Spinal cord (tissue), 10 donors: Measurements from ENCODE around the gene CAND1. TPM values are rescaled to one million over a fixed set of nuclear protein-coding genes. Genes with fewer than 3 reads are reported as not detected.

Source experiments
- DNase-seq, 6 donors: peaks; one replicate each; pipeline versions ENCODE4 v3.0.0 to v3.0.0-alpha.2; 2013 to 2015; ENCODE audit warnings: low spot score in 6 of 6, low read depth in 4 of 6
- H3K27ac ChIP-seq: one replicate; pipeline ENCODE4 v1.5.1; 2013; ENCODE audit warnings: low read depth, low read length, control low read depth
- H3K27me3 ChIP-seq: one replicate; pipeline ENCODE4 v1.6.1; 2013; ENCODE audit warnings: low read length; ENCODE audit not compliant: control insufficient read depth, insufficient read depth
- H3K36me3 ChIP-seq: one replicate; pipeline ENCODE4 v1.6.1; 2013; ENCODE audit warnings: low read length; ENCODE audit not compliant: control insufficient read depth, insufficient read depth
- H3K4me1 ChIP-seq: one replicate; pipeline ENCODE4 v1.6.1; 2013; ENCODE audit warnings: low read length; ENCODE audit not compliant: control insufficient read depth, insufficient read depth
- H3K4me3 ChIP-seq: one replicate; pipeline ENCODE4 v1.5.1; 2013; ENCODE audit warnings: low read depth, low read length, control low read depth
- H3K9me3 ChIP-seq: one replicate; pipeline ENCODE4 v1.6.1; 2013; ENCODE audit warnings: low read length; ENCODE audit not compliant: control insufficient read depth, insufficient read depth
- WGBS: methylation state at CpG from one replicate; pipeline ENCODE4 v1.1.5; 2013; ENCODE audit warnings: missing lambda C conversion rate; ENCODE audit not compliant: insufficient coverage; 5-methylcytosine and 5-hydroxymethylcytosine counted together
- long read RNA-seq, 4 donors: transcript quantifications; one replicate each; lab custom pipeline, GENCODE V29; 2026
- polyA plus RNA-seq, 2 donors: library from polyadenylated mRNA; unstranded; fragments of 120-200 nt; gene quantifications; one replicate each; pipeline ENCODE4 v1.2.1, GENCODE V29; 2013; ENCODE audit not compliant: insufficient read length in 2 of 2
- total RNA-seq, 2 donors: library from RNA; depleted of rRNA in 1 of 2; stranded (reverse); fragments of 120-200 nt in 1 of 2; fragments of >200 nt in 1 of 2; gene quantifications; one replicate each; pipeline versions ENCODE4 v1.2.3 to v1.2.4, GENCODE V29; 2013 to 2014
- donor health status: healthy.

Gene CAND1
- total RNA-seq: 100 to 1,000 TPM; 147 to 249 TPM
- 100 to 1,000 TPM; 115 to 164 TPM for polyA plus RNA-seq
- long read RNA-seq, donor 1, full-length matches to known transcripts: 14 of 49 reads
- long read RNA-seq, donor 1, partial matches to known transcripts: 35 of 49 reads
- long read RNA-seq, donor 1, other reads (novel, unspliced or antisense): 0 of 49 reads
- long read RNA-seq, donor 2, full-length matches to known transcripts: 7 of 19 reads
- long read RNA-seq, donor 2, partial matches to known transcripts: 12 of 19 reads
- long read RNA-seq, donor 2, other reads (novel, unspliced or antisense): 0 of 19 reads
- long read RNA-seq, donor 3, full-length matches to known transcripts: 6 of 12 reads
- long read RNA-seq, donor 3, partial matches to known transcripts: 6 of 12 reads
- long read RNA-seq, donor 3, other reads (novel, unspliced or antisense): 0 of 12 reads
- long read RNA-seq, donor 4, full-length matches to known transcripts: 11 of 37 reads
- long read RNA-seq, donor 4, partial matches to known transcripts: 26 of 37 reads
- long read RNA-seq, donor 4, other reads (novel, unspliced or antisense): 0 of 37 reads

DNA sequence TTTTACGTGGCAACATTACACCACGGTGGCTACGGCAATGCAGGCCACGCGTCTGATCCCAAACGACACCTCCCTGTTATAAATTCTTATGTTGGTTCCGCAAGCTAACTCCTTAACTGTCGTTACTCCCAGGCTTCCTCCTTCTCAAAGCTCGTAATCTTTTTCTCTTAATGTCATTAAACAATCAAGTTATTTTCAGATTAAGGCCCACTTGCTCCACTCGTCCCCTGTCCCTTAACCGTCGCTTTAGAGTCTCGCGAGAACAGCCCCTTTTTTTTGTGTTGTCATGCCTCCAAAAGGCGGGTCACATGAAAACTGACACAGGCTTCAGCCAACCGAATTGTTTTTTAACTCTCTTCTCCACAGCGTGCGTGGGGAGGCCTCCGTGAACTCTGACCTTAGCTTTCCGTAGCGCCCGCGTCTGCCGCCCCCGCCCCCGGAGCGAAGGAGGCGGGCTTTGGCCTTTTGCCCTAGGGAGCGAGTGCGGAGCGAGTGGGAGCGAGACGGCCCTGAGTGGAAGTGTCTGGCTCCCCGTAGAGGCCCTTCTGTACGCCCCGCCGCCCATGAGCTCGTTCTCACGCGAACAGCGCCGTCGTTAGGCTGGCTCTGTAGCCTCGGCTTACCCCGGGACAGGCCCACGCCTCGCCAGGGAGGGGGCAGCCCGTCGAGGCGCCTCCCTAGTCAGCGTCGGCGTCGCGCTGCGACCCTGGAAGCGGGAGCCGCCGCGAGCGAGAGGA, at the start of gene CAND1:
Gene CAND1, plus strand, starts transcription at position 463 of the 737 bp plus-strand sequence. CDS start 360 bp downstream, outside the sequence.
- Histone ChIP-seq H3K27ac (peak within 1 kb of the TSS; percentile 99), H3K9me3 (no peaks in the 10 kb centered on the region), H3K27me3 (no peaks in the 10 kb centered on the region), H3K36me3 (no peaks in the 10 kb centered on the region), H3K4me3 (peak within 1 kb of the TSS; percentile 86), H3K4me1 (peaks cover 6% of the 10 kb centered on the region)
- 0% methylated on average over 61 of the region's 61 CpGs for WGBS
- DNase-seq: peak; percentile 99 to 100 (median 100)

DNA sequence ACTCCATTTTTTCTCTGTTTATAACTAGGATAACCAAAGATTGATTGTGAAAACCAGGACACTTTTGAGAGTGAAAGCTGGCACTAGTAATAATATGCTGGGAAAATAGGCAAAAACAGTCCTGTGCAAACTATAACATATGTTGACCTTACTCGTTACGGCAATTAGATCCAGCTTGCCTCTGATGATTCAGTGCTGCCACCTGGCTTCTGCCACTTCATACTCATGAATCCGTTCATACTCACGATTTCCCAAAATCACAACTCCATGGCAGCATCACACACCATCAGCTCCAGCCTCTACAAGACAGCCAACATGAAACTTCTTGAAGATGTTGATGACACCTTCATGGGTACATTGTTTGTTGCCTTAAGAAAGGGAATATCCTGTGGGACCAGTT, 49.1 kb upstream of the CAND1 start:
- Histone ChIP-seq H3K9me3 (no peaks in the 10 kb centered on the region), H3K36me3 (no peaks in the 10 kb centered on the region), H3K27me3 (no peaks in the 10 kb centered on the region), H3K4me1 (no peaks in the 10 kb centered on the region), H3K27ac (no peak overlapping the region), H3K4me3 (no peak overlapping the region)
- no peak for DNase-seq
- 87% methylated on average over 3 of the region's 4 CpGs for WGBS

DNA sequence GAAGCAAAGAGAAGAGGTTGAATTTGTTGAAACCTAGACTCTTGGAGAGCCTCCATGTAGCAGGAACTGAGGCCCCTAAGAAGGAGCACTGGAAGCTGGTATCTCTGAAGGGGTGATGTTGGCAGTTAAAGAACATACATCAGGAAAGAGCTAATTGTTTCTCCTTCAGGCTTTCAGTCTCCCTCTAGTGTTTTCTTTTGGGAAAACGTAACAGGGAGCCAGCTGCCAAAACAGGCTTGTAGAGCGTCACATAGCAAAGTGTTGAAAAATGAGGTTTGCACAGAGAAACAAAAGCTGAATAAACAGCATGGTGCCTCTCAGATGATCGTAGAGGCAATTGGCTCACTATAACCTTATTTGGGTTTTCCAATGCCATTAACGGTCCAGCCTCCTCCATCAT, 46.9 kb upstream of the CAND1 start:
- Histone ChIP-seq H3K4me3 (no peak overlapping the region), H3K36me3 (no peaks in the 10 kb centered on the region), H3K4me1 (no peaks in the 10 kb centered on the region), H3K9me3 (no peaks in the 10 kb centered on the region), H3K27ac (no peak overlapping the region), H3K27me3 (no peaks in the 10 kb centered on the region)
- DNase-seq: peak in 2 of 6 donors; percentile 43 to 53
- WGBS: 21% methylated on average over 4 of the region's 4 CpGs

DNA sequence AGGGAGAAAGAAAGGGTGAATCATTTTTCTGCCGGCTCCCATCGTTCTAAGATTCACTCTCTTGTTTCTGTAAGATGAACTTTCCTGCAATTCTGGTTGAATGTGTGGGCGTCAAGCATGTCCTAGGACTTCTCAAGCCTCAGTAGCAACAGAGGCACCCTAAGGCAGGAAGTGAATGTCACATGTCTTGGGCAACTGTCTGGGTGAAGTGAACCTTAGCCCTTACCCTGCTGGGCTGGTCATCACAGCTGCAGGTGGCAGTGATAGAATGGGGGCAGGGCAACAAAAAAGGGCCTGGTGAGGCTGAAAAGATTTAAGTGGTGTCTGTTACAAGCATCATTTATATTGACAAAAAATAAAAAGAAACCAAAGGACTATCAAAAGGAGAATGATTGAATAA, 45.9 kb upstream of the CAND1 start:
- no peak overlapping the region for H3K4me3 ChIP-seq
- WGBS: 85% methylated on average over 3 of the region's 3 CpGs
- no peaks in the 10 kb centered on the region for H3K36me3 ChIP-seq
- H3K9me3 ChIP-seq: no peaks in the 10 kb centered on the region
- H3K27me3 ChIP-seq: no peaks in the 10 kb centered on the region
- no peaks in the 10 kb centered on the region for H3K4me1 ChIP-seq
- H3K27ac ChIP-seq: no peak overlapping the region
- no peak for DNase-seq

DNA sequence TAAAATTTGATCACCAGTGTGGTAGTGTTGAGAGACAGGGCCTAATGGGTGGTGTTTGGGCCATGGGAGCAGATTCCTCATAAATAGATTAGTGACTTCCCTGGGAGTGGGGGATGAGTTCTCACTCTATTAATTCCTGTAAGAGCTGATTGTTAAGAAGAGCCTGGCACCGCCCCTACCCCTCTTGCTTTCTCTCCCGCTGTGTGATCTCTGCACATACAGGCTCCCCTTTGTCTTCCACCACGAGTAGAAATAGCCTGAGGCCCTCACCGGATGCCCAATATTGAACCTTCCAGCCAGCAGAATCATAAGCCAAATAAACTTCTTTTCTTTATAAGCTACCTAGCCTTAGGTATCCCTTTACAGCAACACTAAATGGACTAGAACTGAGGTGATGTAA, 31.9 kb upstream of the CAND1 start:
- 45% methylated on average over 2 of the region's 4 CpGs for WGBS
- no peaks in the 10 kb centered on the region for H3K27me3 ChIP-seq
- no peak for DNase-seq

DNA sequence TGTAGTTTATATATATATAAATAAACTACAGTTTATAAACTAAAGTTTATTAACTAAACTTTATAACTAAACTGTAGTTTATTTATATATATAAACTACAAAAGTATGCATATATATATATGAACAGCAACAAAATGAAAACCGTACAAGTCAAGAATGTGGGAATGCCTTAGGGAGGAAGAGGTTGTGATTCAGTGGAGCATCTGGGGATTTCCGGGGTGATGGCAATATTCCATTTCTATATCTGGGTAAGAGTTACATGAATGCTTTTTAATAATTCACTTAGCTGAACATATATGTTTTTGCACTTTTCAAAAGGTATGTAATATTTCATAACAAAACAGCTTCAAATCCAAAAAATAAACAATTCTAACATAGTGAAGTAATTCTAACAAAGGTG, 30.1 kb upstream of the CAND1 start:
- no peak overlapping the region for H3K4me3 ChIP-seq
- H3K27ac ChIP-seq: no peak overlapping the region
- H3K9me3 ChIP-seq: no peaks in the 10 kb centered on the region
- H3K4me1 ChIP-seq: no peaks in the 10 kb centered on the region
- no peaks in the 10 kb centered on the region for H3K27me3 ChIP-seq
- no CpG with 5 or more reads among the region's 2 CpGs for WGBS
- DNase-seq: no peak
- no peaks in the 10 kb centered on the region for H3K36me3 ChIP-seq

More for the DNA sequence above, 31.9 kb upstream of the CAND1 start:
- no peak overlapping the region for H3K27ac ChIP-seq
- no peaks in the 10 kb centered on the region for H3K9me3 ChIP-seq
- no peaks in the 10 kb centered on the region for H3K36me3 ChIP-seq
- no peaks in the 10 kb centered on the region for H3K4me1 ChIP-seq
- no peak overlapping the region for H3K4me3 ChIP-seq

DNA sequence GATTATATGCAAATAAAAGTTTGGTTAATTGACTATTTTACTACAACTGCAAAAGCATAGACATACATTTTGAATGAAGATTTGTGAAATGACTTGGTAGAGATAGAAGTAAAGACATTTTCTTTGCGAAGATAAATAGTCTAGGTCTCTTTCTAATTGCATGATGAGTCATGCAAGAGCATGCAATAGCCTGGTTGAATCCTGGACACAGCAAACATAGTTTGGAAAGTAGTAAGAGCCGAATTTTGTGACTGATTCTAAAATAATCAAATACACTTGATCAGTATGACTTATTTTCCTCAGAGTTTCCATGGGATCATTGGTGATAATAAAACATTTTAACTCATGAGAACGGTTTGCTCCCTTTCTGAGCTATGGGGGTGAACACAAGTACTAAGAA, 27.7 kb upstream of the CAND1 start:
- Histone ChIP-seq H3K4me3 (no peak overlapping the region), H3K36me3 (no peaks in the 10 kb centered on the region), H3K4me1 (no peaks in the 10 kb centered on the region), H3K27me3 (no peaks in the 10 kb centered on the region), H3K27ac (no peak overlapping the region), H3K9me3 (no peaks in the 10 kb centered on the region)
- DNase-seq: no peak
- WGBS: 83% methylated on average over 1 of the region's 3 CpGs

DNA sequence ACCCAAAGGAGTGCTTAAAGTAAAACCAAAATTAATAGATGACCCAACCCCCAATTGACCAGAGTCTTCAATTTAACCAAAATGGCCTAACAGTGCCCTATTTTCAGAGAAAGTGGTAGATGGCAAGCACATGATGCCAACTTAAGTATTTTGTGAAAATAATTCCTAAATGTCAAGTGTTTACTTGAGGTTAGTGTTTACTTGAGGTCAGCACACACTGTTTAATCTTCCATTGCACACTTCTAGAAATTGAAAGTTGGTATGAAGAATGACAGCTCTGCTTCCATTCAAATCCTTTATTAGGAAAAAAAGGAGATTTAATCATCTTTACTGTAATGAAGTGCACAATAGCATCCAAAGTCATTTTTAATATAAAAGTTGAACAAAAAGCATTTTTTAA, 25.9 kb upstream of the CAND1 start:
- Histone ChIP-seq H3K4me1 (no peaks in the 10 kb centered on the region), H3K4me3 (no peak overlapping the region), H3K9me3 (no peaks in the 10 kb centered on the region), H3K27ac (no peak overlapping the region), H3K27me3 (no peaks in the 10 kb centered on the region), H3K36me3 (no peaks in the 10 kb centered on the region)
- DNase-seq: no peak

DNA sequence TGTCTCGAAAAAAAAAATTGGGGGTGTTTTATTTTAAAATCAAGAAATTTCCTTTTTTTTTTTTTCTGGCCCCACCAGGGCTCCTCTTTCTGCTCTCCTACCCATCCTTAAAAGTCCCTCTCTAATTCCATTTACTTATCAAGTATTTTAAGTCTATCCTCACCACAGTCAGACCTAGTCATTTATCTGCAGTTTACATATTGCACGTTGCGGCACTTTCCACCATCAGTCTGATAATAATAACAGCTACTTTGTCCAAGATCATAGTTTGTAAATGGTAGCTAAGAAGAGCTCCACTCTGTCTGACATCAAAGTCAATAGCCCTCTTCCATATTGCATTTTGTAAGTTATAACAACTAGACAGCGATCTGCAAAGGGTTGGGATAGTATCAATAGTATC, 23.6 kb upstream of the CAND1 start:
- Histone ChIP-seq H3K9me3 (no peaks in the 10 kb centered on the region), H3K27me3 (no peaks in the 10 kb centered on the region), H3K4me1 (no peaks in the 10 kb centered on the region), H3K27ac (no peak overlapping the region), H3K4me3 (no peak overlapping the region), H3K36me3 (no peaks in the 10 kb centered on the region)
- no peak for DNase-seq
- no CpG with 5 or more reads among the region's 4 CpGs for WGBS
